ENCODE data around the gene NLRC3. TPM values are rescaled to one million over a fixed set of nuclear protein-coding genes. Genes with fewer than 3 reads are reported as not detected.

NLRC3 gene
- polyA plus RNA-seq, 1 donor: 2.5 TPM

- no CpG with 5 or more reads among the region's 12 CpGs for WGBS (ENCODE audit: insufficient coverage, low lambda C conversion rate)
- Histone ChIP-seq H3K36me3 (ENCODE audit: control insufficient read depth, insufficient read depth, low read length) (peaks cover 47% of the 10 kb centered on the region), H3K27me3 (ENCODE audit: control insufficient read depth, insufficient read depth, low read length) (no peaks in the 10 kb centered on the region), H3K27ac (ENCODE audit: low read length) (no peak overlapping the region), H3K9me3 (ENCODE audit: control insufficient read depth, low read depth, low read length) (peaks cover 8% of the 10 kb centered on the region), H3K4me3 (ENCODE audit: low read length) (no peak overlapping the region), H3K4me1 (ENCODE audit: control insufficient read depth, insufficient read depth, low read length) (no peaks in the 10 kb centered on the region)
- DNase-seq: no peak
These were observed 21.0 kb upstream of the NLRC3 start for GRCh38 chr16:3598236-3598635.

- no CpG with 5 or more reads among the region's 17 CpGs for WGBS (ENCODE audit: insufficient coverage, low lambda C conversion rate)
- DNase-seq: no peak
- peaks cover 43% of the 10 kb centered on the region for H3K36me3 ChIP-seq (ENCODE audit: control insufficient read depth, insufficient read depth, low read length)
These were observed 20.5 kb upstream of the NLRC3 start for GRCh38 chr16:3597676-3598075.

GRCh38 chr16:3597226-3597625 lies 20.0 kb upstream of the NLRC3 start:
- Histone ChIP-seq H3K4me3 (ENCODE audit: low read length) (no peak overlapping the region), H3K27me3 (ENCODE audit: control insufficient read depth, insufficient read depth, low read length) (no peaks in the 10 kb centered on the region), H3K4me1 (ENCODE audit: control insufficient read depth, insufficient read depth, low read length) (no peaks in the 10 kb centered on the region), H3K27ac (ENCODE audit: low read length) (no peak overlapping the region), H3K36me3 (ENCODE audit: control insufficient read depth, insufficient read depth, low read length) (peaks cover 41% of the 10 kb centered on the region), H3K9me3 (ENCODE audit: control insufficient read depth, low read depth, low read length) (peaks cover 8% of the 10 kb centered on the region)
- WGBS (ENCODE audit: insufficient coverage, low lambda C conversion rate): no CpG with 5 or more reads among the region's 10 CpGs
- no peak for DNase-seq

More at GRCh38 chr16:3597676-3598075, 20.5 kb upstream of the NLRC3 start:
- H3K27me3 ChIP-seq (ENCODE audit: control insufficient read depth, insufficient read depth, low read length): no peaks in the 10 kb centered on the region
- H3K9me3 ChIP-seq (ENCODE audit: control insufficient read depth, low read depth, low read length): peaks cover 8% of the 10 kb centered on the region
- no peaks in the 10 kb centered on the region for H3K4me1 ChIP-seq (ENCODE audit: control insufficient read depth, insufficient read depth, low read length)
- H3K27ac ChIP-seq (ENCODE audit: low read length): no peak overlapping the region
- H3K4me3 ChIP-seq (ENCODE audit: low read length): no peak overlapping the region

- H3K27me3 ChIP-seq (ENCODE audit: control insufficient read depth, insufficient read depth, low read length): no peaks in the 10 kb centered on the region
- no peaks in the 10 kb centered on the region for H3K4me1 ChIP-seq (ENCODE audit: control insufficient read depth, insufficient read depth, low read length)
- peaks cover 8% of the 10 kb centered on the region for H3K9me3 ChIP-seq (ENCODE audit: control insufficient read depth, low read depth, low read length)
- peaks cover 41% of the 10 kb centered on the region for H3K36me3 ChIP-seq (ENCODE audit: control insufficient read depth, insufficient read depth, low read length)
- no peak for DNase-seq
- H3K4me3 ChIP-seq (ENCODE audit: low read length): no peak overlapping the region
- WGBS (ENCODE audit: insufficient coverage, low lambda C conversion rate): 80% methylated on average over 1 of the region's 27 CpGs
- no peak overlapping the region for H3K27ac ChIP-seq (ENCODE audit: low read length)
These were observed 19.1 kb upstream of the NLRC3 start for GRCh38 chr16:3596101-3596861.

- Histone ChIP-seq H3K4me3 (ENCODE audit: low read length) (no peak overlapping the region), H3K27me3 (ENCODE audit: control insufficient read depth, insufficient read depth, low read length) (no peaks in the 10 kb centered on the region), H3K9me3 (ENCODE audit: control insufficient read depth, low read depth, low read length) (peaks cover 8% of the 10 kb centered on the region), H3K4me1 (ENCODE audit: control insufficient read depth, insufficient read depth, low read length) (no peaks in the 10 kb centered on the region), H3K27ac (ENCODE audit: low read length) (no peak overlapping the region), H3K36me3 (ENCODE audit: control insufficient read depth, insufficient read depth, low read length) (peaks cover 38% of the 10 kb centered on the region)
- no peak for DNase-seq
- WGBS (ENCODE audit: insufficient coverage, low lambda C conversion rate): no CpG with 5 or more reads among the region's 19 CpGs
These were observed 18.4 kb upstream of the NLRC3 start for GRCh38 chr16:3595521-3596021.

GRCh38 chr16:3595110-3595486 lies 17.9 kb upstream of the NLRC3 start:
- no peaks in the 10 kb centered on the region for H3K27me3 ChIP-seq (ENCODE audit: control insufficient read depth, insufficient read depth, low read length)
- H3K27ac ChIP-seq (ENCODE audit: low read length): no peak overlapping the region
- no peak for DNase-seq
- WGBS (ENCODE audit: insufficient coverage, low lambda C conversion rate): no CpG with 5 or more reads among the region's 11 CpGs
- H3K4me3 ChIP-seq (ENCODE audit: low read length): no peak overlapping the region
- no peaks in the 10 kb centered on the region for H3K4me1 ChIP-seq (ENCODE audit: control insufficient read depth, insufficient read depth, low read length)
- peaks cover 40% of the 10 kb centered on the region for H3K36me3 ChIP-seq (ENCODE audit: control insufficient read depth, insufficient read depth, low read length)
- H3K9me3 ChIP-seq (ENCODE audit: control insufficient read depth, low read depth, low read length): peaks cover 6% of the 10 kb centered on the region

- H3K27ac ChIP-seq (ENCODE audit: low read length): no peak overlapping the region
- H3K27me3 ChIP-seq (ENCODE audit: control insufficient read depth, insufficient read depth, low read length): no peaks in the 10 kb centered on the region
- no peak overlapping the region for H3K4me3 ChIP-seq (ENCODE audit: low read length)
- DNase-seq: no peak
- H3K4me1 ChIP-seq (ENCODE audit: control insufficient read depth, insufficient read depth, low read length): no peaks in the 10 kb centered on the region
- H3K36me3 ChIP-seq (ENCODE audit: control insufficient read depth, insufficient read depth, low read length): peaks cover 41% of the 10 kb centered on the region
- no CpG with 5 or more reads among the region's 22 CpGs for WGBS (ENCODE audit: insufficient coverage, low lambda C conversion rate)
- H3K9me3 ChIP-seq (ENCODE audit: control insufficient read depth, low read depth, low read length): peaks cover 4% of the 10 kb centered on the region
These were observed 17.3 kb upstream of the NLRC3 start for GRCh38 chr16:3594316-3595109.

GRCh38 chr16:3592559-3592958 lies 15.4 kb upstream of the NLRC3 start:
- H3K36me3 ChIP-seq (ENCODE audit: control insufficient read depth, insufficient read depth, low read length): peaks cover 54% of the 10 kb centered on the region
- DNase-seq: no peak
- H3K4me1 ChIP-seq (ENCODE audit: control insufficient read depth, insufficient read depth, low read length): no peaks in the 10 kb centered on the region
- WGBS (ENCODE audit: insufficient coverage, low lambda C conversion rate): 100% methylated on average over 1 of the region's 12 CpGs
- H3K9me3 ChIP-seq (ENCODE audit: control insufficient read depth, low read depth, low read length): peaks cover 4% of the 10 kb centered on the region
- no peaks in the 10 kb centered on the region for H3K27me3 ChIP-seq (ENCODE audit: control insufficient read depth, insufficient read depth, low read length)
- no peak overlapping the region for H3K27ac ChIP-seq (ENCODE audit: low read length)
- H3K4me3 ChIP-seq (ENCODE audit: low read length): no peak overlapping the region

GRCh38 chr16:3591991-3592390 lies 14.8 kb upstream of the NLRC3 start:
- H3K27ac ChIP-seq (ENCODE audit: low read length): no peak overlapping the region
- no peak for DNase-seq
- no peaks in the 10 kb centered on the region for H3K4me1 ChIP-seq (ENCODE audit: control insufficient read depth, insufficient read depth, low read length)
- WGBS (ENCODE audit: insufficient coverage, low lambda C conversion rate): no CpG with 5 or more reads among the region's 6 CpGs
- peaks cover 51% of the 10 kb centered on the region for H3K36me3 ChIP-seq (ENCODE audit: control insufficient read depth, insufficient read depth, low read length)
- peaks cover 4% of the 10 kb centered on the region for H3K9me3 ChIP-seq (ENCODE audit: control insufficient read depth, low read depth, low read length)
- H3K27me3 ChIP-seq (ENCODE audit: control insufficient read depth, insufficient read depth, low read length): no peaks in the 10 kb centered on the region
- H3K4me3 ChIP-seq (ENCODE audit: low read length): no peak overlapping the region

- Histone ChIP-seq H3K27ac (ENCODE audit: low read length) (no peak overlapping the region), H3K27me3 (ENCODE audit: control insufficient read depth, insufficient read depth, low read length) (no peaks in the 10 kb centered on the region), H3K36me3 (ENCODE audit: control insufficient read depth, insufficient read depth, low read length) (peaks cover 51% of the 10 kb centered on the region), H3K4me3 (ENCODE audit: low read length) (no peak overlapping the region), H3K4me1 (ENCODE audit: control insufficient read depth, insufficient read depth, low read length) (no peaks in the 10 kb centered on the region), H3K9me3 (ENCODE audit: control insufficient read depth, low read depth, low read length) (peaks cover 4% of the 10 kb centered on the region)
- DNase-seq: no peak
- WGBS (ENCODE audit: insufficient coverage, low lambda C conversion rate): no CpG with 5 or more reads among the region's 5 CpGs
These were observed 14.2 kb upstream of the NLRC3 start for GRCh38 chr16:3591436-3591803.
